HG03039 (cell line): ENCODE results near the gene KCNMA1.
A peak's percentile ranks its signal among the peaks of the same experiment; 100 is the strongest.

Experiments
- ATAC-seq: cut with Tn5 transposase; IDR thresholded peaks from one replicate; pipeline ENCODE4 v1.9.1; 2021; ENCODE audit warnings: mild to moderate bottlenecking, moderate library complexity; ENCODE audit not compliant: unreplicated experiment

The KCNMA1 gene

GRCh38 chr10:77428691-77429395 is 208.8 kb downstream of the KCNMA1 start:
- ATAC-seq, result no peak

GRCh38 chr10:77424257-77424656 is 213.4 kb downstream of the KCNMA1 start:
- no peak for ATAC-seq

GRCh38 chr10:77422491-77423338 is 214.9 kb downstream of the KCNMA1 start:
- ATAC-seq, result no peak

- ATAC-seq, result no peak
Measured at GRCh38 chr10:77421591-77421990, 216.0 kb downstream of the KCNMA1 start.

GRCh38 chr10:77420947-77421523 is 216.6 kb downstream of the KCNMA1 start:
- ATAC-seq, result no peak

GRCh38 chr10:77419979-77420378 is 217.6 kb downstream of the KCNMA1 start:
- ATAC-seq, result no peak

GRCh38 chr10:77419056-77419455 is 218.6 kb downstream of the KCNMA1 start:
- no peak for ATAC-seq

GRCh38 chr10:77417806-77418640 is 219.6 kb downstream of the KCNMA1 start:
- ATAC-seq, result no peak

GRCh38 chr10:77417359-77417758 is 220.2 kb downstream of the KCNMA1 start:
- ATAC-seq, result no peak

GRCh38 chr10:77416311-77417135 is 221.1 kb downstream of the KCNMA1 start:
- ATAC-seq, result no peak

GRCh38 chr10:77415313-77415960 is 222.2 kb downstream of the KCNMA1 start:
- no peak for ATAC-seq

GRCh38 chr10:77413231-77413630 is 224.4 kb downstream of the KCNMA1 start:
- no peak for ATAC-seq

GRCh38 chr10:77412573-77413133 is 225.0 kb downstream of the KCNMA1 start:
- ATAC-seq, result peak; percentile 60

GRCh38 chr10:77411805-77412204 is 225.8 kb downstream of the KCNMA1 start:
- no peak for ATAC-seq

GRCh38 chr10:77410523-77410922 is 227.1 kb downstream of the KCNMA1 start:
- no peak for ATAC-seq

GRCh38 chr10:77409697-77410471 is 227.7 kb downstream of the KCNMA1 start:
- no peak for ATAC-seq

- ATAC-seq, result no peak
Measured at GRCh38 chr10:77408259-77408658, 229.3 kb downstream of the KCNMA1 start.

GRCh38 chr10:77406764-77407430 is 230.7 kb downstream of the KCNMA1 start:
- no peak for ATAC-seq
